Amniotic stem cell (primary cell): ENCODE data around the gene HEG1.
"Not testable (repeated sequence)": the region's sequence is repeated elsewhere in the genome, so short reads cannot be mapped to it uniquely, and the experiment has no call there.

Experiments
- DNase-seq: peaks from one replicate; lab custom pipeline; 2025; lab: John Stamatoyannopoulos, UW

The HEG1 gene

GRCh38 chr3:124986192-124987143 is 69.3 kb downstream of the HEG1 start:
- DNase-seq: peak; percentile 74

GRCh38 chr3:124985349-124985748 is 70.4 kb downstream of the HEG1 start:
- peak; percentile 51 for DNase-seq

DNA sequence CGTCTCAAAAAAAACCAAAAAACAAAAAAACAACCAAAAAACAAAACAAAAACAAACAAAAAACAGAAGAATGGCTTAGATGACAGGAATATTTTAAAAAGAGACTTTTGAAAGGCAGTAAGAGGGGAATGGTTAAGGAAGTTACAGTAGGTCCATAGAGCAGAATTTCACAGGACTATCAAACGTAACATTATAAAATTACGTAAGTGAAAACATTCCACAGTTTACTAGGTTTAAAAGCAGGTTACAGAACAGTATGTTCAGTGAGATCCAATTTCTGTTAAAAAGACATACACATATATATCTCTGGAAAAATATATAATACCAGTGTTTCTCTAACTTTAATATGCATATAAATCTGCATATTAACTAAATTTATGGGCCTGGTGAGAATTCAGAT is 71.0 kb downstream of the HEG1 start:
- no peak for DNase-seq

DNA sequence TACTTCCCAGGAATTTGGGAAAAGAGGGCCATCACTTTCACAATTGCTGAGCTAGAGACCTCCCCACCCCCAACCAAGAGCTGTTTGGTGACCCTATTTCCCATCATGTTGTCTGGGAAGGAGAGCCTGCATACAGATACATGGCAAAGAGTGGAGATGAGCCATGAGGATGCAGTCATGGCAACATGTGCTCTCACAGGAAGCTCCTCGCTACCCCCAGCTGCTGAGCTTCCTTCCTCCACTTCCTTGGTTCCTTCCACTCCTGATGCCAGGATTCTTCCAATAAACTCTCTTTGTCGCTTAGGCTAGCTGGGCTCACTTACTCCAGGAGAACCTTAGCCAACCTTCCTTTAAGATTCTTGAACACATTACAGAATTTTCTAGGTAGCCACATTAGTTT is 72.9 kb downstream of the HEG1 start:
- DNase-seq: no peak

DNA sequence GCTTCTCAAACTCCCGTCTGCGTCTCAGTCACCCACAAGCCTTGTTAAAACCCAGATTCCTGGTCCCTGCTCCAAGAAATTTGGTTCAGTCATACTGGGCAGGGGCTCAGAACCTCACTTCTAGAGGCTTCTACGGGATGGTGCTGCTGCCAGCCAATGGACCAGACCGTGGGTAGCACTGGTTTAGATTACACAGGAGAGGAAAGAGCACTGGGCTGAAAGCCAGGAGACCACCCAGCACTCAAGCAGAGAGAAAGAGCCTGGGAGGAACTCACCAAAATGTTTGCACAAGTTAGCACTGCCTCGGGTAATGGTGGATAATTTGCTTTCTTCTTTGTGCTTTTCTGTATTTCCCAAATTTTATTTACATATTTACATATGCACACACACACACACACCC is 74.3 kb downstream of the HEG1 start:
- no peak for DNase-seq

DNA sequence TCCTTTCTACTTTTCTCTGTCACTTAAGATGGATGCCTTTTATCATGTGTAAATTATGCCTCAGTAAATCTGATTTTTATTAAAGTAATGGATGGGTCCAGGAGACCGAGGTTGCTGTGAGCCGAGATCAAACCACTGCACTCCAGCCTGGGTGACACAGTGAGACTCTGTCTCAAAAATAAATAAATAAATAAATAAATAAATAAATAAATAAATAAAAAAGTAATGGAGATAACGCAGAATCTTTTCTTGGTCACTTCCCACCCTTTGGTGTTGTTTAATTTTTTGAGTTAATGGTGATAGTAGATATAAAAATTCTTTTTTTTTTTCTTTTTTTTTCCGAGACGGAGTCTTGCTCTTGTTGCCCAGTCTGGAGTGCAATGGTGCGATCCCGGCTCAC is 77.2 kb downstream of the HEG1 start:
- no peak for DNase-seq

DNA sequence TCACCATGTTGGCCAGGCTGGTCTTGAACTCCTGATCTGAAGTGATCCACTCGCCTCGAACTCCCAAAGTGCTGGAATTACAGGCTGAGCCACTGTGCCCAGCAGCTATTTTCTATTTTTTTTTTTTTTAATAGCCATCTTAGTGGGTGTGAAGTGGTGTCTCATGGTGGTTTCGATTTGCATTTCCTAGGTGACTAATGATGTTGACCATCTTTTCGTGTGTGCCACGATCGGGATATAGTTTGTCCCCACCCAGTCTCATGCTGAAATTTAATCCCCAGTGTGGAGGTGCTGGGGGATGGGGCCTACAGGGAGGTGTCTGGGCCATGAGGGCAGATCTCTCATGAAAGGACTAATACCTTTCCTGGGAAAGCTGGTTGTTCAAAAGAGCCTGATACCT is 79.4 kb downstream of the HEG1 start:
- no peak for DNase-seq

DNA sequence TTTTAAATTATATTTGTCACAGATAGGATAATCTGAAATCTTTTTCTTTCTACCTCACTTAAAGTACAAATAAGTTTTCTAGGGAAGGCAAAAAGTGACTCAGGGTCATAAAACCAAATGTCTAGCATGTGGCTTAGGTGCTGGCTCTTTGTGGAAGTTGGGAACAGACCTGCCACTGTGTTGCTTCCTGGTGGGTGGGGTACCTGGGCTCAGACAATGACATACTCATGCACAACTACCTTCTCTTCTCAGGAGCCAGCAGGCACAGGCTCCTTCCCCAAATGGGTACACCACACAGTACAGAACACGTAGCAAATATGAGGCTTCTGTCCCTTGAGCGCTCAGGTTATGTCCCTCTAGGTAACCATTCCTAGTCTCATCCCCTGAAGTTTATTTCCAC is 81.1 kb downstream of the HEG1 start:
- no peak for DNase-seq

DNA sequence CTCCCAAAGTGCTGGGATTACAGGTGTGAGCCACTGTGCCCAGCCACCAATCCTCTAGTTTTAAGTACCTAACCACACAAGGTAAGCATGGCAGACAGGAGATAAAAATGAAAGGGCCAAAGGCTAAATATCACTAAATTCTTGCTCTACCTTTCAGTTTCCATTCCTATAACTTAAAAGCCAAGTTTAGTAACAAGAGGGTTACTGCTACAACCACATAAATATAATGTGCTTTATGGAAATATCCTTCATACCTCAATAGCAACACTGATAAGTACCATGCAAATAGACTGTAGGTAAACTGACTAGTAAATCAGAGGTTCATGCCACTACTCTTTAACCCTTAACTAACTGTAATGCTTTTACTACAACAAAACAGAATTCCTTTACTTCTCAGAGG is 82.5 kb downstream of the HEG1 start:
- no peak for DNase-seq

DNA sequence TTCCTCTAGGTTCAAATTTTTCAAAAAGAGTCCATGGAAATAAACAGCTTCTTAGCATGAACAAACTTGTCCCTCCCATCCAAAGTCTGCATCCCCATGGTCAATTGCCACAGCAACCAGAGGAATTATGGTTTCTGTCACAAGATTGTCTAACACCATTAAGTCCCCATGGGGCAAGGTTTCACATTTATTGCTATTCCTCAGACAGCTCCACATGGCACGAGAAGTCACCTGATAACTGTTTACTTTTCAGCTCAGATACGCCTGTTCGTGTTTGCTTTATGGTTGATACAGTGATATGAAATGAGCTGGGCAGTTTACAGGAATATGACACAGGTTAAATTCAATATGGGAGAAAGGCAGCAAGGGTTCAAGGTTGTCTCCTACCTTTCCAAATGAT is 83.3 kb downstream of the HEG1 start:
- DNase-seq: no peak

DNA sequence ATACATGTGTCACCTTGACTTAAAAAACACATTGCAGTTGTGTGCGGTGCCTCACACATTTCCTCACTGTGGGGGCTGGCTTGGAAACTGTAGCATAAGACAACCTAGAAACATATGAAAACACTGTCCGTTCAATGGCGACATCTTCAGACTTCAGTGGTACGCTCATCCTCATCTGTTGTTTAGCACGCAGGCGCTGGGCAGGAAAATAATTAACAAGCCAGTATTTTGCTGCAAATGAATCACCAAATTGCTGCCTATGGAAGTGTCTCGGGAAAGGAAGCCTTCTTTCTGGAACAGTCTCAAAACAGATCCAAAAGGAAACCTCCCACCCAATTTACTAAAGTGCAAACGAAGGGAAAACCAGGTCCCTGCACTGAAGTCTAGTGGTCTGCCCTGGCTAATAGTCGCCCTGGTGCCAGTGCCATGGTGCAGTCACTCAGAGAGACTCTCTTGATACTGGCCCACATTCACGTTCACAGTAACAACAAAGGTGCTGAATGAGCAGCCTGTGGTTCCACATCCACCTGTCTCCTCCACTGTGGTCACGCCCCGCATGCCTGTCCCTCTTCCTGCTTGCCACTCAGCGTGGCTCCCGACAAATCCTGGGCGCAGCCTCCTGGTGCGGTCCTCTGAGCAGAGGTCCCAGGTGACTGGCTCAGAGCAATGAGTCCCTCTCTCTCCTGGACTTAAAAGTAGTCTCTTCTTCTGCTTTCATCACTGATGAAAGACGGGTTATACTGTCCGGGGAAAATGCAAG is 85.7 kb downstream of the HEG1 start:
- no peak for DNase-seq

DNA sequence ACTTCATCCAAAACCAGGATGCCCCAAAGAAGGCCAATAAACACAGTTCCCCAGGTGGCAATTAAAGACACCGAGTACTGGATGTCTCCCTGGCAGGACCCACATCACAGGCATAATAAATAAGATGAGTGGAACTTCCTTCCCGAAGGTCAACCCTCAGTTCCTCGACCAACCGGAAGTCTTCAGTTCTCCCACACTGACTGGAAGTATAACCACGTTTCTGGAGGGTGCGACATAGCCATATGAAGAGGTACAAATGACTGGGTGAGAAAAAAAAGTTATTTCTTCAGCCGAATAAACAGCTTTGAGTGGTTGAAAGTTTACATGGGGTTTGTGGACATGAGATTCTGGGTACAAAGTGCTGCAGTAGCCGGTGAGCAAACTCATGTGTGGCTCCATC is 86.6 kb downstream of the HEG1 start:
- no peak for DNase-seq

DNA sequence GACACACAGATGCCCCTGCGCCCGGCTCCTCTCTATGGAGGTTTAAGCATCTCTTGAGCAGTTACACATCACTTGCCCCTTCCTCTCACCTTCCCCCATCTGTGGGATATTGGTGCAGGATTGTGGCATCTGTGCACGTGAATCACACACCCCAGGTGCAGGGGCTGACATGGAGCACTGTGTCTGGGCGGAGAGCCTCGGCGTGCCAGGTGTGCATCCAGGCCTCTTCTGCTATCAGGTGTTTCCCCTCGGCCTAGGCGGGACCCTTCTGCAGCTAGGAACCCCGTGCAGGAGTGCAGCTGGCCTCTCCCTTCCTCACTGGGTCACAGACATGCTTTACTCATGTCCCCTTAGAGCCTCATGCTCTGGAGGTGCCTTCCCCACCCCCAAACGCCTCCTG is 87.8 kb downstream of the HEG1 start:
- no peak for DNase-seq

GRCh38 chr3:124966521-124967445 is 89.0 kb downstream of the HEG1 start:
- no peak for DNase-seq

GRCh38 chr3:124965413-124965812 is 90.4 kb downstream of the HEG1 start:
- no peak for DNase-seq

GRCh38 chr3:124964387-124964786 is 91.4 kb downstream of the HEG1 start:
- DNase-seq: no peak

DNA sequence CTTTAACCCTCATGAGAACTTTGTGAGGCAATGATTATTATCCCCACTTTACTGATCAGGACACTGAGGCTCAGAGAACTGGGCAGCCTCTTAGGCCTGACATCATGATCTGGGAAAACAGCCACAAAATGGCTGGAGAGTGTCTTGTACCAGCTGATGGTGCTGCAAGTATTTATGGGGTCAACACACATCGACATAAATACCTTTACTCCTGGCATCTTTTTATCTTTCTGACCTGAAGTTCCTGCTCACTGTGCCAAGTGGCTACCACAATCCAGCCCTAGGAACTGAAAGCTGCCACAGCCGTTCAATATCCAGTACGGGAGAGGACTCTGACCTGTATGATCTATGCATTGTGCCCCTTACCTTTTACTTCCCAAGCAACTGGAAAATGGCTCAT is 92.0 kb downstream of the HEG1 start:
- no peak for DNase-seq

- no peak for DNase-seq
Observed at GRCh38 chr3:124962403-124962940, 93.3 kb downstream of the HEG1 start.

GRCh38 chr3:124960698-124961097 is 95.1 kb downstream of the HEG1 start:
- no peak for DNase-seq

GRCh38 chr3:124960105-124960504 is 95.7 kb downstream of the HEG1 start:
- DNase-seq: no peak

GRCh38 chr3:124957951-124958350 is 97.8 kb downstream of the HEG1 start:
- not testable (repeated sequence) for DNase-seq
